GM21526 (cell line): ENCODE results near the gene NYAP1.
A peak's percentile ranks its signal among the peaks of the same experiment; 100 is the strongest.
"Not testable (repeated sequence)": the region's sequence is repeated elsewhere in the genome, so short reads cannot be mapped to it uniquely, and the experiment has no call there.

Source experiments
- ATAC-seq: cut with Tn5 transposase; IDR thresholded peaks from one replicate; pipeline ENCODE4 v1.9.1; 2021; ENCODE audit warnings: moderate library complexity; ENCODE audit not compliant: unreplicated experiment, low FRiP score

Gene NYAP1

DNA sequence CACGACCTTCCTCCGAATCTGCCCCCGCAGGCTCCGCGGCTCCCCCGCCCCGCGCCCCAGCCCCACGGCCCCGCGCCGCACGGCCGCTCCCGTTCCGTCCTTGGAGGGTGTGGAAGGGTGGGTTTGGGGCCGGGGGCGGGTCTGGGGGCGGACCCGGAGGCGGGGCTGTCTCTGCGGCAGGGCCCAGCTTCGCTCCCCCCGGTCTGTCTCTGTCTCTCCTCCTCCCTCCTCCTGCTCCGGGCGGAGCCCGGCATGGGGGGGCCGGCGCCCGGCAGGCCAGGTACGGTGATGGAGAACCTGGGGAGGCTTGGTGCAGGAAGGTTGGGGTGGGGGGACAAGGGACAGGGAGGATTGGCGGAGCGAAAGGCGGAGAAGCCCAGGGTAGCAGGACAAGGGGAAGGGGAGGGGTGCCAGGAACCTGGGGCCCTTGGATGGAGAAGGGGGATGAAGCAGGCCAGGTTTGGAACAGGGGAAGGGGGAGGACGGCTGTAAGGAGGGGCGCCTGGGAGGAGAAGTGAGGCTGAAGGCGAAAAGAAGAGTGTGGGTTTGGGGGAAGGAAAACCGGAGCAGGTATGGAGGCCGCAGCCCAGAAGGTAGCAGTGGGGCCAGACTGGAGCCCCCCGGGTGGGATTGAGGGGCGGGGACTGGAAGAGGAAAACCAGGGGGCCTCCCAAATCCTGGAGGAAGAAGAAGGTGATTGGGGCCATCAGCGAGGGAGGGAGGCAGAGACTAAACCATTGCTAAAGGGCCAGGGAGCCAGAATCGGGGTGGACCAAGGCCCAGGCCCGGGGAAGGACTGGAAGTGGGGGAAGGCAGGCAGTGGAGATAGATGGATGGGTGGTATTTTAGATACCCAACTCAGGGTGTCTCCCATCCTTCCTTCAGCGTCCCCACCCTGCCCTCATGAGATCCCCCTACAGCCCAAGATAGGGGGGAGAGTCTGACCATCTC lies at the start of gene NYAP1:
Gene NYAP1 (plus strand): TSS at position 206 of the 951 bp plus-strand sequence. CDS start 1,385 bp downstream, outside the sequence.
- ATAC-seq = no peak

DNA sequence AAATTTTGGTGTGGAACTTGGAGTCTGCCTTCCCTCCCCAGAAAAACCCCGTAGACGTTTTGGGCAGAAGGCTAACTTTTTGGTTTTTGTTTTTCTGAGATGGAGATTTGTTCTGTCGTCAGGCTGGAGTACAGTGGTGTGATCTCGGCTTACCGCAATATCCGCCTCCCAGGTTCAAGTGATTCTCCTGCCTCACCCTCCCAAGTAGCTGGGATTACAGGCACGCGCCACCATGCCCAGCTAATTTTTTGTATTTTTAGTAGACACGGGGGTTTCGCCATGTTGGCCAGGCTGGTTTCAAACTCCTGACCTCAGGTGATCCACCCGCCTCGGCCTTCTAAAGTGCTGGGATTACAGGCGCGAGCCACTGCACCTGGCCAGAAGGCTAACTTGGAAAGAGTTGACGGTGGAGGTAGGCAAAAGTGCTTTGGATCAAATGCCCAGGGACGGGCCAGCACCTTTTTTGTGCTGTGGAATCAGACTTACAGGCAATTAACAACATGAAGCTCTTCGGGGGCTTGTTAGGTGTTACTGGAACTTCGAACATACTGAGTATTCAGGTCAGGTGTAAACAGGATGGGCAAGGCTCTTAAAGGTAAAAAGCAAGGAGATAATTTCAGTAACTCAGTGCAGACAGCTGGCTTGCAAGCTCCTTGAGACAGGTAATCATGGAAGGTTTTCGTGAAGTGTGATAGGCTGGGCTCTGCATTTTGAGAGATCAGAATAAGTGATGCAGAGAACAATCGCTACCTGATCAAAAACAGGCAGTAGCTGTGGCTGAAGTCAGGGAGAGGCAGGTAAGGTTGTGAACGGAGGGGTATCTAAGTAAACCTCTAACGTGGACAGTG lies 49.2 kb upstream of the NYAP1 start:
- ATAC-seq = no peak

DNA sequence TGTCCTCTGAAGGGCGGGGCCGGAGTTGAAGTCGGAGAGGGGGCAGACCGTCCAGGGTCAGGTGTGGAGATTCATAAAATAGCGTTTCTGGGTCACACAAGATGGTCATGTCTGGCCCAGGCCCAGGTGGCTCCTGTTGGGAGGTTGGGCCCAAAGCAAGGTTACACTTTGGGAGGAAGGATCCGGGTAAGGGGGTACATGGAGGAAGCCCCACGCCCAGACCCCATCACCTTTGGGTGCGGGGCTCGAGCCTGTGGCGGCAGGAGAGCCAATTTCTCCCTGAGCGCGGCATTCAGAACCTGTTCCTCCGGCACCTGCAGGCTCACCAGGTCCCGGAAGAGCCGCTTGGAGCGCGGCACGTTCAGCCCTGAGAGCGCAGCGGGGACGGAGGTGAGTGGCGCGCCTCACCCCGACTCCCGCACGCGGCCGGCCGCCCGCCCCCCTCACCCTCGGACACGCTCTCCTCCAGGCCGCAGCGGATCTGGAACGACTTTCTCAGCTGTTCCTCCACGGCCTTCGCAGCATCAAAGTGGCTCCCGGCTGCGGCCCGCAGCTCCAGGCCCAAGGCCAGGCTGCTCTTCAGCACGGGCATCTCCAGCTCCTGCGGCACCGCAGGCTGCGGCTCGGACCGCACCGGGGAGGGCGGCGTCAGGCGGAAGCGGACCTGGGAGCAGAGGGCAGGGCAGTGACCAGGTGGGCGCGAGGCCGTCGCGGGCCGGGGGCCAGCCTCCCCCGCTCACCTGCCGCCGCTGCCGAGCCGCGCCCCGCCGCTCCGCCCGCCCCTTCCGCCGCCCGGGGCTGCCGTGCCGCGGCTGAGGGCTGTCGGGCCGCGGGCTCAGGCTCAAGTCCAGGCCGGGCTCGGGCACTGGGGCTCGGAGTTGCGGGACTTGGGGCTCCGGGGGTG lies 48.1 kb upstream of the NYAP1 start:
- peak; percentile 23 for ATAC-seq

DNA sequence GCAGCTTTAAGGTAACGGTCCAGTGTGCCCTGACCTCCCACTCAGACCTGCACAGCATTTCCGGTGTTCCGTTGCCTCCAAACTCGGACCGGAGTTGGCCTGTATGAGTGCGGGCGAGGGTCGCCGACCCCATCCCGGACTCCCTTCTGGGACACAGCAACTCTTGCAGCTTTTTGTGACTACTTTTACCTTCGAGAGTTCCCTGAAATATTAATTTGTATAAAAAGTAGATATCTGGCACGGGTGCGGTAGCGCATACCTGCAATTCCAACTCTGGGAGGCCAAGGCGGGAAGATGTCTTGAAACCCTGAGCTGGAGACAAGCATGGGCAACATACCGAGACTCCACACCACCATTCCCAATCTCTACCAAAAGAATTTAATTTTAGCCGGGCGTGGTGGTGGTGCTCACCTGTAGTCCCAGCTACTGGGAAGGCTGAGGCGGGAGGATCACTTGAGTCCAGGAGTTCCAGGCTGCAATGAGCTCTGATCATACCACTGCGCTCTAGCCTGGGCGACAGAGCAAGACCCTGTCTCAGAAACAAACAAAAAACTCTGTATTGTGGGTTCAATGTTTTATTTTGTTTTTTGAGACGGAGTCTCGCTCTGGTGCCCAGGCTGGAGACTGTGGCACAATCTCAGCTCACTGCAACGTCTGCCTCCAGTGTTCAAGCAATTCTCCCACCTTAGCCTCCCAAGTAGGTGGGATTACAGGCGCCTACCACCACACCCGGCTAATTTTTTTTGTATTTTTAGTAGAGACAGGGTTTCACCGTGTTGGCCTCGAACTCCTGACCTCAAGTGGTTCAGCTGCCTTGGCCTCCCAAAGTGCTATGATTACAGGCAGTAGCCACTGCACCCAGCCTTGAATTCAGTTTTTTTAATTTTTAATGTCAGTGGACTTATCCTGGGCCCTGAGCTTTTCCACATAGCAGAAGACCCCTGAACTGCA lies 46.3 kb upstream of the NYAP1 start:
- ATAC-seq = no peak

DNA sequence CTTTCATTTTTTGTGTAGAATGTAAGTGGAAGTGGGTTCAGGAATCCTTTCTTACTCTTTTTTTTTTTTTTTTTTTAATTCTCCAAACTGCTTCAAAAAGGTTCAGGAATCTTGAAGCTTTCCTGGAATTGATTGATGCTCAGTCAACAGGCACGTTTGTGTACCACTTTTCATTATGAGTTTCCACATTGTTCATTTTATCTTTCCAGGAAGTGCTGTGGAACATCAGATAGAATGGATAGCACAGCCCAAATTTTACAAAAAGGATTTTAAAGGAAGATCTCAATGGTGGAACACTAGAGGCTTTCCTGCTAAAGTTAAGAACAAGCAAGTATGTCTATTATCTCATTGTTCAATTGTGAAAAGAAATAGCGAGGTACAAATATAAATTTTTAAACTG lies 45.6 kb upstream of the NYAP1 start:
- ATAC-seq = no peak

DNA sequence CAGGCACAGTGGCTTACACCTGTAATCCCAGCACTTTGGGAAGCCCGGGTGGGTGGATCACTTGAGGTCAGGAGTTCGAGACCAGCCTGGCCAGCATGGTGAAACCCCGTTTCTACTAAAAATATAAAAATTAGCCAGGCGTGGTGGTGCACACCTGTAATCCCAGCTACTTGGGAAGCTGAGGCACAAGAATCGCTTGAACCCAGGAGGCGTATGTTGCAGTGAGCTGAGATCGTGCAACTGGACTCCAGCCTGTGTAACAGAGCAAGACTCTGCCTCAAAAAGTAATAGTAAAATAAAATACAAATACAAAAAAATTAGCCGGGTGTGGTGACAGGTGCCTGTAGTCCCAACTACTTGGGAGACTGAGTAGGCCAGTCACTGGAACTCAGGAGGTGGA lies 45.0 kb upstream of the NYAP1 start:
- ATAC-seq = not testable (repeated sequence)

DNA sequence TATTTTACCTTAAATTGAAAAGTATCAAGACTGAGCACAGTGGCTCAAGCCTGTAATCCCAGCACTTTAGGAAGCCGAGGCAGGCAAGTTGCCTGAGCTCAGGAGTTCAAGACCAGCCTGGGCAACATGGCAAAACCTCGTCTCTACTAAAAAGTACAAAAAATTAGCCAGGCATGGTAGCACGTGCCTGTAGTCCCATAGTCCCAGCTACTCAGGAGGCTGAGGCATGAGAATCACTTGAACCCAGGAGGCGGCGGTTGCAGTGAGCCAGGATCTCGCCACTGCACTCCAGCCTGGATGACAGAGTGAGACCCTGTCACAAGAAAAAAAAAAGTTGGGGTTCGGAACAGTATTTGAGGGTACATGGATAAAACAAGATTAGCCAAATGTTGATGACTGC lies 44.5 kb upstream of the NYAP1 start:
- not testable (repeated sequence) for ATAC-seq

DNA sequence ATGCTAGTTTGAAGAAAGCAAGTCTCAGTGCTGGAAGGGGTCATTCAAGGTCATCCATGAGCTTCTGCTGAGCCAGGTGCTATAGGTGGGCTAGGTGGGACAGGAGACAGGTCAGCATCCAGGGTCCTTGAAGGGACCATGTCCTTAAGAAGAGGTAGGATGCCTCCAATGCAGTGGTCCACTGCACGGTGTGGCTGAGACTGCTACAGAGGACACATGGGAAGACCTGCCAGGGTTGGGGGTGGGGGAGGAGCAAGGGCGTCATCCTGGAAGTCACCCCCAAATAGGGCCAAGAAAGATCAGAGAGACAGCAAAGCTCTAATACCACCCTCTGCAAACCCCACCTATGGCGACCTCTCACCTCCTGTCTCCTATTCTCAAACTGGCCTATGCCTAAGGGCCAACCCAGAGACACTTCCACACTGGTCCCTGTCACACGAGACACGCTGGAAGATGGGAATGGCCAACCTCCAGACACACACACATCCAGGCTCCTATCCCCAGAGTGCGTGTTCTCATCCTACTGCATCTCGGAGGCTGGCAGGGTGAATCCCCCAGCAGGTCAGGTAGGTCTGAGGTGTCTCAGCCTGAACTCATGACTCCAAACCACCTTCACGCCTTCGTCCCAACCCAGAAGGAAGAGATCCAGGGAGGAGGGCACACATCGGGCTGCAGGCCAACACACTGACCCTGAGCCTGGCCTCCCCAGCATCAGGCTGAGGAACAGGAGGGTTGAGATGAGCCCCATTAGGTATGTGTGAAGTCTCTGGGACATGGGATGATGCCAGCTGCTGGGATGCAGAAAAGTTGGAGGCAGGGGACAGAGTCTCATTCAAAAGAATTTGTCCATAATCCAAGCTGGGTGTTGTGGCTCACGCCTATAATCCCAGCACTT lies 41.8 kb upstream of the NYAP1 start:
- no peak for ATAC-seq

DNA sequence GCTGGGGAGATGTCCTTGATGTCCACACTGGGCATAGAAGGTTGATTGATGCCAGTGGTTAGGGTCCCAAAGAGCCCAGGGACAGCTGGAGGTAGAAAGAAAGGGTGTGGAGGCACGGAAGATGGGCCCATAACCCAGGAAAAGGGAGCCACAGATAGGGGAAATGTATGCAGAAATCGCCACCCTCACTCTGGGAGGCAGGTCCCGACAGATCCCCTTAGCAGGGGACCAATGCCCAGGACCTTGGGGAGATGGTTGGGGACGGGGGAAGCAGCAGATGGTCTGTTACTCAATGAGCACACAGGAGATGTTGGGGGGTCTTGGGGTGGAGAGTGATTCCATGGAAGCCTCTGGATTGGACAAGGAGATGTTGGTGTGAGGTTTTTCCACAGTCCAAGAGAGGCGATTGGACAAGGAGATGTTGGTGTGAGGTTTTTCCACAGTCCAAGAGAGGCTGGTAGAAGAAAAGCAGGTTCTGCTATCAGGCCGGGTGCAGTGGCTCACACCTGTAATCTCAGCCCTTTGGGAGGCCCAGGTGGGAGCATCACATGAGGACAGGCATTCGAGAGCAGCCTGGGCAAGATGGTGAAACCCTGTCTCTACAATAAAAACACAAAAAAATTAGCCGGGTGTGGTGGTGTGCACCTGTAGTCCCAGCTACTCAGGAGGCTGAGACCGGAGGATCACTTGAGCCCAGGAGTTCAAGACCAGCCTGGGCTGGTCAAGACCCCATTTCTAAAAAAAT lies 40.5 kb upstream of the NYAP1 start:
- no peak for ATAC-seq

DNA sequence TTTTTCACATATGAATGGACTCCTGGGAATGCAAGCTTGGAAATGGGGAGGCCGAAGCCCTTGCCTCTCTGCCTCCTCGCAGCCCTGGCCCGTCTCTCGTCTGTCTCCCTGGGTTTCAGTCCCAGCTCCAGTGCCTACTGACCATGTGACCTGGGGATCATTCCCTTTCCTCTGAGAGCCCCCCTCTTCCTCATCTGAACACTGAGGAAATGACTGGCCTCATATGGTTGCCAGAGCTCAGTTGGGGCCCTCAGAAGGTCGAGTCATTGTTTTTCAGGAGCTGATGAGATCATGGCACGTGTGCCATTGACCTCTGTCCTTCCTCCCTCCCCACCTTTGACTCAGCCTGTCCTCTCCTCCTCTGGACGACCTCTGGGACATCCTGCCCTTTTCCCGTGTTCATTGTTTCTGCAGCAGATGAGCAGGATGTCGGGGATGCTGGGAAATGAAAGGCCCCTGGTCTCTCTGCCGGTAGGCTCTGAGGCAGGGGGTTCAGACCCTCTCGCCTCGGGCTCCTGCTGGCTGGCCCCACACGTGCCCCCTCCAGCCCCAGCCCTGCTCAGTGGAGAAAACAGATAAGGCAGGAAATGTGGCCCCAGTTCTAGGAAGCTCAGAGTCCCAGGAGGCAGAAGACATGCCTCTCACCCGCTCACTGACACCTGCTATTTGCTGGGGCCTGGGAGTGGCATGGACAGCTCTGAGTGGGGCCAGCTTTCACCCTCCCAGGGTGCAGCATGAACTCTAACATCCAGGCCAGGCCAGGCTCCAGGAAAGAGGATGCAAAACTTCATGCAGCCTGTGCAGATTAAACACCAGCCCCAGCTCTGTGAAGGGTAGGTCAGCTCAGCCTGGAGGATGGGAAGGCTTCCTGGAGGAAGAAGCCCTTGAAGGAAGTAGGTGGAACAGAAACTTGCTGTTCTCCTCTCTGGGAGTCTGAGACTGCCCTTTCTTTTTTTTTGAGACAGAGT lies 39.1 kb upstream of the NYAP1 start:
- ATAC-seq = no peak

DNA sequence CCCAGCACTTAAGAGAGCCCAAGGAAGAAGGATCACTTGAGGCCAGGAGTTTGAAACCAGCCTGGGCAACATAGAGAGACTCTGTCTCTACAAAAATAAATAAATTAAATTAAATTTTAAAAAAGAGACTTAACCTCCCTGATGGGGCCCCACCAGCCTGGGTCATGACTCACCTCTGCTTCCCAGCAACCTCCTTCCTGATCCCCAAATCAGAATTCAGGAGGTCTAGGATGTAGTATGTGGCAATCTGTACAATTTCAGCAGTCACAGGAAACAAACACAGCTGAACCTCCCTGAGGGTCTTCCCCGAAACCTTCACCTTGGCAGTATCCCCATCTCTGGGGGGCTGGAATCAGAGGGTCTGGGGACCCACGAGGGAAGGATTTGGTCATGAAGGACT lies 37.7 kb upstream of the NYAP1 start:
- no peak for ATAC-seq

DNA sequence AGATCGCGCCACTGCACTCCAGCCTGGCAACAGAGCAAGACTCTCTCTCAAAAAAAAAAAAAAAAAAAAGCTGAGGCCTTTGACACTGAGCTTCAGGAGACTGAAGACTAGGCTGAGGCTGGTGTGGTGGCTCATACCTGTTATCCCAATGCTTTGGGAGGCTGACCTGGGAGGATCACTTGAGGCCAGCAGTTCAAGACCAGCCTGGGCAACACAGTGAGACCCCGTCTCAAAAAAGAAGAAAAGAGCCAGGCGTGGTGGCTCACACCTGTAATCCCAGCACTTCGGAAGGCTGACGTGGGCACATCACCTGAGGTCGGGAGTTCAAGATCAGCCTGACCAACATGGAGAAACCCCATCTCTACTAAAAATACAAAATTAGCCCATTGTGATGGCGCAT lies 36.4 kb upstream of the NYAP1 start:
- not testable (repeated sequence) for ATAC-seq

DNA sequence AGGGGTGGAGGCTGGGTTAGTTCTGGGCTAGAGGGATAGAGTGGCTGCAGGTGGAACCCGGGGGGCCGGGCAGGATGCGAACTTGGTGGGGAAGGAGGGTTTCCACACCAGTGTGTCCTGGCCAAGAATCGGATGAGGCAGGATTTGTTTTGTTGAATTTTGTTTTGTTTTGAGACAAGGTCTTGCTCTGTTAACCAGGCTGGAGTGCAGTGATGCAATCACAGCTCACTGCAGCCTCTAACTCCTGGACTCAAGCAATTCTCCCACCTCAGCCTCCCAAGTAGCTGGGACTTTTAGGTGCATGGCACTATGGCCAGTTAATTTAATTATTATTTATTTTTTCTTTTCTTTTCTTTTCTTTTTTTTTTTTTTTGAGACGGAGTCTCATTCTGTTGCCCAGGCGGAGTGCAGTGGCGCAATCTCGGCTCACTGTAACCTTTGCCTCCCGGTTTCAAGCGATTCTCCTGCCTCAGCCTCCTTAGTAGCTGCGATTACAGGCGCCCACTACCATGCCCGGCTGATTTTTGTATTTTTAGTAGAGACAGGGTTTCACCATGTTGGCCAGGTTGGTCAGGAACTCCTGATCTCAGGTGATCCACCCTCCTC lies 34.4 kb upstream of the NYAP1 start:
- no peak for ATAC-seq

DNA sequence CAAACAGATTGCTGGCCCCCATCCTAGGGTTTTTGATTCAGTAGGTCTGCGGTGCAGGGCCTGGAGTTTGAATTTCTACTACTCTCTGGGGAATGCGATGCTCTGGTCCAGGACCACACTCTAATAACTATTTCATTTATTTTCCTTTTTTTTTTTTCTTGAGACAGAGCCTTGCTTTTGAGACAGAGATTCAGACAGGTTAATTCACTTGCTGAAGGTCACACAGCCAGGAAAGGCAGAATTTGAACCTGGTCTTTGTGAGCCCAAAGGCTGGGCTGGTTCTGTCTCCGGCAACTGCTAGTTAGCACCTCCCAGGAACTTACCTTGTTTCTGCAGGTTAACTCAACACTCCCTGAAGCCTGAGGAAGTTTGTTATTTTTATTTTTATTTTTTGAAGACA lies 31.2 kb upstream of the NYAP1 start:
- ATAC-seq = no peak

DNA sequence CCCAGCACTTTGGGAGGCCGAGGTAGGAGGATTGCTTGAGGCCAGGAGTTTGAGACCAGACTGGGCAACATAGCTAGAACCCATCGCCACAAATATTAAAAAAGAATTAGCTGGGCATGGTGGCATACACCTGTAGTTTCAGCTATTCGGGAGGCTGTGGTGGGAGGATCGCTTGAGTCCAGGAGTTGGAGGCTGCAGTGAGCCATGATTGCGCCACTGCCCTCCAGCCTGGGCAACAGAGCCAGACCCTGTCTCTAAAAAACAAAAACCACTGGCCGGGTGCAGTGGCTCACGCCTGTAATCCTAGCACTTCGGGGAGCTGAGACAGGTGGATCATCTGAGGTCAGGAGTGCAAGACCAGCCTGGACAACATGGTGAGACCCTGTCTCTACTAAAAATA lies 29.9 kb upstream of the NYAP1 start:
- ATAC-seq = not testable (repeated sequence)

DNA sequence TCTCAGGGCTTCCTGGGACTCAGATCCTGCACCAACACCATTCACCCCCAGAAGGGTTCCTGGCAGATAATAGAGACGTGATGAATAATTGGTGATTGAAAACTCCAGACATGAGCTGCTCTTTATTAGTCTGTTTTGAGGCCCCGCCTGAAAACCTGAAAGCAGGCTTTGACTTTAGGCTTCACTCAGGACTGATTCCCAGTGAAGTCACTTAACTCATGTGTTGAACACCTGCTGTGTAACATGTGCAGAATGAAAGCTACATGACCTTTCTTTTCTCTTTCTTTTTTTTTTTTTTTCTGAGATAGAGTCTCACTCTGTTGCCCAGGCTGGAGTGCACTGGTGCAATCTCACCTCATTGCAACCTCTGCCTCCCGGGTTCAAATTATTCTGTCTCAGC lies 28.5 kb upstream of the NYAP1 start:
- ATAC-seq = no peak
